NCI-H1417 treated with DMSO at 0.1 percent for 48 hours (cell line): Measurements from ENCODE around the gene DYNC2H1.

Experiments used
- DNase-seq: peaks from one replicate; lab custom pipeline; 2025; lab: John Stamatoyannopoulos, UW

DYNC2H1 gene, protein sequence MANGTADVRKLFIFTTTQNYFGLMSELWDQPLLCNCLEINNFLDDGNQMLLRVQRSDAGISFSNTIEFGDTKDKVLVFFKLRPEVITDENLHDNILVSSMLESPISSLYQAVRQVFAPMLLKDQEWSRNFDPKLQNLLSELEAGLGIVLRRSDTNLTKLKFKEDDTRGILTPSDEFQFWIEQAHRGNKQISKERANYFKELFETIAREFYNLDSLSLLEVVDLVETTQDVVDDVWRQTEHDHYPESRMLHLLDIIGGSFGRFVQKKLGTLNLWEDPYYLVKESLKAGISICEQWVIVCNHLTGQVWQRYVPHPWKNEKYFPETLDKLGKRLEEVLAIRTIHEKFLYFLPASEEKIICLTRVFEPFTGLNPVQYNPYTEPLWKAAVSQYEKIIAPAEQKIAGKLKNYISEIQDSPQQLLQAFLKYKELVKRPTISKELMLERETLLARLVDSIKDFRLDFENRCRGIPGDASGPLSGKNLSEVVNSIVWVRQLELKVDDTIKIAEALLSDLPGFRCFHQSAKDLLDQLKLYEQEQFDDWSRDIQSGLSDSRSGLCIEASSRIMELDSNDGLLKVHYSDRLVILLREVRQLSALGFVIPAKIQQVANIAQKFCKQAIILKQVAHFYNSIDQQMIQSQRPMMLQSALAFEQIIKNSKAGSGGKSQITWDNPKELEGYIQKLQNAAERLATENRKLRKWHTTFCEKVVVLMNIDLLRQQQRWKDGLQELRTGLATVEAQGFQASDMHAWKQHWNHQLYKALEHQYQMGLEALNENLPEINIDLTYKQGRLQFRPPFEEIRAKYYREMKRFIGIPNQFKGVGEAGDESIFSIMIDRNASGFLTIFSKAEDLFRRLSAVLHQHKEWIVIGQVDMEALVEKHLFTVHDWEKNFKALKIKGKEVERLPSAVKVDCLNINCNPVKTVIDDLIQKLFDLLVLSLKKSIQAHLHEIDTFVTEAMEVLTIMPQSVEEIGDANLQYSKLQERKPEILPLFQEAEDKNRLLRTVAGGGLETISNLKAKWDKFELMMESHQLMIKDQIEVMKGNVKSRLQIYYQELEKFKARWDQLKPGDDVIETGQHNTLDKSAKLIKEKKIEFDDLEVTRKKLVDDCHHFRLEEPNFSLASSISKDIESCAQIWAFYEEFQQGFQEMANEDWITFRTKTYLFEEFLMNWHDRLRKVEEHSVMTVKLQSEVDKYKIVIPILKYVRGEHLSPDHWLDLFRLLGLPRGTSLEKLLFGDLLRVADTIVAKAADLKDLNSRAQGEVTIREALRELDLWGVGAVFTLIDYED (N-terminal part only)

GRCh38 chr11:103108933-103109817, at the start of gene DYNC2H1:
DYNC2H1 (plus strand) TSS chr11:103109426; CDS start chr11:103109575, 149 bp downstream.
- DNase-seq: peak; percentile 79

DNA sequence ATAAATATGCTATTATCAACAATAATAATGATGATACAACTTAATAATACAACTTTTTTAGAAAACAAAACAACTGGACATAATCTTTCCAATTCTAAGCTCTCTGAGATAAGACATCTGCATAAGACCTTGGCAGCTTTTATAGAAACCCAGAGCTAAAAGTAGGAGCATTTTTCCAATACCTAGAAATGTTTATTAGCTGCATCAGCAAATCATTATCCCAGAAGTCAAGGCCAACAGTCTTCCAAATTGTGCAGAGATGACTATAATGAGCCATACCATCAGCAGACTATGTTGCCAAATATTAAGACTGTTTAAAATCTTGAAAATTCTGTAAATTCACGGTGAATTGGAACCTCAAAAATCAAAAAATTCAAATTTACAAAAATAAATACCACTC, 47.6 kb upstream of the DYNC2H1 start:
- DNase-seq: no peak

GRCh38 chr11:103067118-103067517, 42.1 kb upstream of the DYNC2H1 start:
- DNase-seq: no peak

DNA sequence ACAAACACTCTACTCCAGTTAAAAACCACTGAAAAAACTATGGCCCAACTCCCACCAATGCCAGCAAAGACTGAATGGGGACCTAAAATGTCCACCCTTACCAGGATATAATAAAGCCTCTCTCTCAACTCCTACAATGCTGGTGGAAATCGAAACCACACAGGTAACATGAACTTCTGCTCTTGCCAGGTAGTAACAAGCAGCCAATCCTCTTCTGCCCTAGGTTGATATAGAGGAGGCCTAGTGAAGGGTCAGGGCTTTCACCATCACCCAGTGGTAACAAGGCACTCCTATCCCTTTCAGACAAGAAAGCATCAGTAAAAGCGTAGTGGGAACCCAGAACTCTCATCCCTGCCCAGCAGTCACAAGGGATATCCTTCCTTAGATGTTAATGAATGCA, 39.9 kb upstream of the DYNC2H1 start:
- no peak for DNase-seq

DNA sequence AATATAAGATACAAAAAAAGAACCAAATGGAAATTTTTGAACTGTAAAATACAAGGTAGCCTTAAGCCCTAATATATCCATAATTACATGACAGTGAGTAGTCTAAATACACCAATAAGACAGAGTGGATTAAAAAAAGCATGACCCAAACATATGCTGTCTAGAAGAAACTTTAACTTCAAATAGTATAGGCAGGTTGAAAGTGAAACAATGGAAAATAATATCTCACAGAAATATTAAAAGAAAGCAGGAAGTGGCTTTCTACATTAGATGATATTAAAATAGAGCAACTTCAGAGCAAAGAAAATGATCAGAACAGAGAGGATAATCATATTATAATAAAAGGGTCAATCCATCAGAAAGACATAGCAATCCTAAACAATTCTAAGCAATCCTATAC, 39.1 kb upstream of the DYNC2H1 start:
- DNase-seq: no peak

DNA sequence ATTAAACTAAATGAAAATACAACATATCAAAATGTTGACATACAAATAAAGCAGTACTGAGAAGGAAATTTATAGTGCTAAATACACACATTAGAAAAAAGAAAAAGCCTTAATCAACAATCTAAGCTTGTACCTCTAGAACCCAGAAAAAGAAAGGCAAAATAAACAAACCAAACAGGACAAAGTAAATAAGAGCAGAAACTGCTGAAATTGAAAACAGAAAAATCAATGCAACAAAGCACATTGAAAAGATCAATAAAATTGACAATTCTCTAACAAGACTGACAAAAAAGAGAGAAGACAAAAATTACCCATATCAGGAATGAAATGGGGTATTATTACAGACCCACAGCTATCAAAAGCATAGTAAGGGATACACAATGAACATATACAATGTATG, 38.2 kb upstream of the DYNC2H1 start:
- DNase-seq: no peak

DNA sequence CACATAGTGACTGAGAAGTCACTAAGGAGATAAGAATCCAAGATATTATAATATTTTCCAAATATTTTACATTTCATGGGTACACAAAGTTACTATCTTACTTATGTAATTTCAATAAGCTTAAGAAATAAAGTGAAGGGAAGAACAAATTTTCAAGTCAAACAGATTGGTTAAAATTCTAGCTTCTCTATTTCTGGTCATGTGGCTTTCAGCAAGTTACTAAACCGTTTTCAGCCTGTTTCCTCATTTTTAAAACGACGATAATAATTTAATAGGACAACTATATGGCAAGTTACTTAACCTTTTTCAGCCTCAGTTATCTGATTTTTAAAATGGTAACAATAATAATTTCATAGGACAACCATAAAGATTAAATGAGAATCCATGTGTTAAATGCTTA, 32.9 kb upstream of the DYNC2H1 start:
- DNase-seq: no peak

- DNase-seq: no peak
Measured at GRCh38 chr11:103077554-103077953, 31.7 kb upstream of the DYNC2H1 start.

DNA sequence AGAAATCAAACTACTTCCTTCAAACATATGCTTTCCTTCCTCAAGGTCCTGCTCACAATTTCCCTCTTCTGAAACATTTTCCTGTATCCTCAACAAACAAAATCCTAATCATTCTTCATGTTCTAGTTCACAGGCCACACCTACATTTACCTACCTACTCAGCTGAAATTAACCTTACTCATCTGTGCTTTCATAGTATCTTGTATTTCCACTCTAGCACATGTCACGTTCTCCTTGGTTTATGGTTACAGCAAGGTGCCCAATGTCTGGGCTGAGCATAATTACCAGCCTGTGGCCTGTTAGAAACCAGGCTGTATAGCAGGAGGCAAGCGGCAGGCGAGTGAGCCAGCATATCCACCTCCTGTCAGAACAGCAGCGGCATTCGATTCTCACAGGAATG, 30.5 kb upstream of the DYNC2H1 start:
- DNase-seq: no peak

DNA sequence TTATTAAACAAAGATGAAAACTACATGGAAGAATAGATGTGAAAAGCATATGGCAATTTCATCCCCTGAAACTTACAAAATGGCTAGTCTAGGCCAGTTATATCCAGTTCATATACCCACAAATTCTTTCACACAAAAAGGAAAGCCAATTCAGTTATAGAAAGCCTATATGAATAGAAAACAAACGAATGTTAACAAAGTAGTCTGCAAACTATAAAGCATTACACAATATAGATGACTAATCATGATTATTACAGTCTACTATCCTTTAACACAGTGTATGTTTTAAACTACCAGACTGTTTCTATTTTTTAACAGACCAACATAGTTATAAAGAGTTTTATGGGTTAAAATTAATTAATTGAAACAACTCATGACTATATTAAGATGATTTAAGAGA, 29.4 kb upstream of the DYNC2H1 start:
- DNase-seq: no peak

DNA sequence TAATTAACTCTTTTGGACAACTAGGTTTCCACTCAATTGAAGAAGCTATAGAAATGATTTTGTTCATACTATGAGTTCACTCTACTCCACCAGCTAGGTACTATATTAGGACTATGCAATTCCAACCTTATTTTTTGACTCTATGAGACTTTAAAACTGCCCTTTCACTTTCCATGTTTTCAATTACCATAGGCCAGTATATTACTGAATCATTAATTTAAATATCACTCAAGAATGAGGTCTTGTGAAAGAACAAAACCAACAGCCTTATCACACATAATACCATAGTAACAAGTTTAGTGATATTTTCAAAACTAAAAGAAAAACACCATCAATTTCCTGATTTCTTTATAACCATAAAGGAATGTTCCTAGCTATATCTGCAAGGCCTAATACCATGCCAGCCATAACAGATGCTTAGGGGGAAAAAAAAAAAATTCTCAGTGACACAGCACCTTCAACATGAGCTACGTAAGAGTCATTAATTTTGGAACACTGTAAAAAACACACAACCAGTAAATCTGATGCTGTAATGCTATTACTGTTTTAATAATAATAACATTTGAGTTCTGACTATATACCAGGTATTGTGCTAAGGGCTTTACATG, 23.4 kb upstream of the DYNC2H1 start:
- DNase-seq: no peak

GRCh38 chr11:103086461-103086860, 22.8 kb upstream of the DYNC2H1 start:
- DNase-seq: no peak

DNA sequence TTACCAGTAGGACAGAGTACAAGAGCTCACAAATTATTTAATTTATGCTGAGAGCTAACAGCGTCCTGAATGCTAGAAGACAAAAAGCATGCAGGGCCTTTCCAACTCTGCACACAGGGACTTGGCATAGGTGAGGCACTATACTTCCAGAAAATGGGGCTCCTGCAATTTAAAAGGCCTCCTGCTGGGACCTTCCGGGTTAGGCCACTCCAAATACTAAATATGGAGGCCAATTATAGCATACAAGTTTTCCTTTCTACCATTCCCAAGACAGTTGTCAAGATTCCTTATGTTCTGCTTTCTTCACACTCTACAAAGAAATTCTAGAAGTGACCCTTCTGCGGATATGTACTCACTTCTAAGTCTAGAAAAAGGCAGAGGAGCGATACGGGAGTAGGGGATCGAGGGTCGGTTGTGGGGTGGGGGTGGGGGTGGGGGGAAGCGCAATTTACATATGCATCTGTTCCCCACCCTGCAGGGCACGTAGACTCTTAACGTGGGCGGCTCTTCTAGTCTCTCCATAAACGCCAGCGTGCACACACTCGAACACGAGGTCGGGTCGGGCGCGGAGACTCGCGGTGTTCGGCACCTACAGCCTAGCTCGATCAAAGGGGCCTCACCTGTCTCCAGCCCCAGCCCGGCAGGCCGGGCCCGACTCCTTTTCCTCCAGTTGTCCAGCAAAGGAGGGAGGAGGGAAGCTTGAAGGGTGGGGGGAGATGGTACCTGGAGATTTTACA, 18.0 kb upstream of the DYNC2H1 start:
- peak; percentile 30 for DNase-seq

- peak; percentile 75 for DNase-seq
Measured at GRCh38 chr11:103091801-103092524, 17.3 kb upstream of the DYNC2H1 start, which contains the start of gene DCUN1D5. DCUN1D5 (minus strand) TSS chr11:103092160; CDS start chr11:103091872, 288 bp downstream.

DNA sequence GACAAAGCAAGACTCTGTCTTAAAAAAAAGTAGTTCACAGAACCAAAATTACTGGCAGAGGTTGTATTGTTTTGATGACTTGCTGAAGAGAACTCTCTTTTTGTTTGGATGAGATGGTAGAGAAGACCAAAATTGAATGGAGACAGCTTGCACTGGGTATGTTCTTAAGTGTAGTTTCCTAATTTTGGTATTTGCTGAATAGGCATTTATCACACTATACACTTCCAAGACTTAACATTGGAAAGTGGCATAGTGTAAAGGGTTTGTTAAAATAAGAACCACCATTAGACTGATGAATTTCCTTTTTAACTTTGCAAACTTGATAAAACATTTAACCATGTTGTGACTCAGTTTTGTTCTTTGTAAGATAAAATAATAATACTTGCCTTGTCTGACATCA, 11.9 kb upstream of the DYNC2H1 start:
- DNase-seq: no peak

DNA sequence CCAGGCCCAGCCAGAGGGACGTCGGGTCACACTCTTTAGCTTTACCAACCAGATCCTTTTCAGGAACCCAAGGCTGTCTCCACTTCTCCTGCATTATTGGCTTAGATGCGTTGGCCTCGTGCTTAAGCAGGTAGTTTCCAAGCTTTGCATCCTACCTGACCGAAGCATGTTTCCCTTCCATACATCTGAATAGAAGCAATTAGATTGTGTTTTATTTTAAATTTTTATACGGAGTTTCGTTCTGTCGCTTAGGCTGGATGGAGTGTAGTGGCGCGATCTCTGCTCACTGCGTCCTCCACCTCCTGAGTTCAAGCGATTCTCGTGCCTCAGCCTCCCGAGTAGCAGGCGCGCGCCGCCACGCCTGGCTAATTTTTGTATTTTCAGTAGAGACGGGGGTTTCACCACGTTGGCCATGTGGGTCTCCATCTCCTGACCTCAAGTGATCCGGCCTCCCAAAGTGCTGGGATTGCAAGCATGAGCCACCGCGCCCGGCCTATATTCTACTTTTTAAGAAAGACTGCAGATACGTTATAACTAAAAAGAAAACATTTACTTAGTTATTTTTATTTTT, 677 bp downstream of the DYNC2H1 start:
- DNase-seq: no peak

DNA sequence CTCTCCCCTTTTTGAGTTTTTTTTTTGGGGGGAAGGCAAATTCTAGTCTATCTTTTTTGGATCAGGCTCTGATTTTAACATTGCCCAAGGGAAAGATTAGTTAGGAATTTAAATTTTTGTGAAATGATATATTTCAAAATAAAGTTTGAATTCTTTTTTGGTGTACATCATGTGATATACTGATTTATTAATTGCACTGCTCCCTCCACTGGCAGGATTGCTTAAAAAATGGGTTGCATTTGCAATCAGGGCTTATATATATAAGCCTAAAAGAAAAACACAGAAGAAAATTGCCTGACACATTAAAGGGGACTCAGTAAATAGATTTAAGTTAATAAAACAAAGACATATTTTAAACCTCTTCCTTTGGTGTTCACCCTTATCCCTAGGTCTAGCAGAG, 1.2 kb downstream of the DYNC2H1 start:
- no peak for DNase-seq

- DNase-seq: no peak
Measured at GRCh38 chr11:103111400-103111799, 2.2 kb downstream of the DYNC2H1 start.

DNA sequence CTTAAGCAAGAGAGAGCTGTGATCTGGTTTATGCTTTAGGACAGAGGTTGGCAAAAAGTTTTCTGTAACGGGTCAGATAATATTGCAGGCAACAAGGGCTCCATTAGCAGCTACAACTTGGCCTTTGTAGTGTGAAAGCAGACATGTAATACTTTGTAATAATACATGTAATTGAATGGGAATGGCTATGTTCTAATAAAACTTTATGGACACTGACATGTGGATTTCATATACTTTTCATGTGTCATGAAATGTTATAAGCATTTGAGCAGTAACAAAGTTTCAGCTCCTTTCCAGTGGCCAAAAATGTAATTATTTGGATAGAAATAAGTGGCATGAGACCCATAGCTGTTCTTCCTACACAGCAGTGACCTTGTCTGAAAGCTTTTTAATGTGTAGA, 3.1 kb downstream of the DYNC2H1 start:
- no peak for DNase-seq
